Activated naive CD4-positive, alpha-beta T cell treated with anti-CD3 and anti-CD28 coated beads, Interleukin-2, amount 50 U/mL, for 16 hours (primary cell): ENCODE results near the gene GRB10.
"Not testable (repeated sequence)": the region's sequence is repeated elsewhere in the genome, so short reads cannot be mapped to it uniquely, and the experiment has no call there.

Experiments
- DNase-seq: peaks from one replicate; pipeline ENCODE4 v3.0.0-alpha.2; 2020

GRB10 gene

DNA sequence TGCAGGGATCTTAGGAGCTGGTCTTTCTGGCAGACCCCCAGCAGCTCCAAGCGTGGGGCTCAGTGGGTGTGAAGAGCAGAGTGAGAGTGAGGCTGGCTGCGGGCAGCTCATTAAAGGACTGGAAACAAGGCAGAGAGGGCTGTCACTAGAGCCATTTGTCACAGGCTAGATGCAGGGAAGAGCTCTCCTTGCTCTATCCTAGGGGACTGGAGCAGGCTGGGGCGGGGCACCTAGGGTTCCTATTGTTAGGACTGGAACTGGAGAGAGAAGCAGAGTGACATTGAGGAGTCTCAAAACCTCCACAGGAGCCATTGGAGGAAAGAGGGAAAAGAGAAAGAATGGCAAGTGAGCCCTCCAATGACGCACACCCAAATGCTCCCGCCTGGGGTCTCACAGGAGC, 216.7 kb downstream of the GRB10 start:
- DNase-seq: no peak

DNA sequence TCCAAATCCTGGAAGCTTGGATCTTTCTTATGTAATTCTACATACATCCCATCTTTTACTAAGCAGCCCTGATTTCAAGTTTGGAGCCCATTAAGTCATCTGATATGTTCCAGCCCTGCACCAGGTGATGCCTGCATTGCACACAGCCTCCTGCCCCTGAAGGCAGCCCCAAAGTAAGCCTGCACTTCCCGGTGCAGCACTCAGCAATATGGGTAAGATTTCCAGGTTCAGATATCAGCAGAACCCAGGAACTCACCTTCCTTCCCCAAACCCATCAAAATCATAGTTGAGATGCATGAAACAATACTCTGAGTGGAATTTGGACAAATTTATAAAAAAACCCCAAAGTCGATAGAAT, 217.2 kb downstream of the GRB10 start:
- DNase-seq: no peak

- DNase-seq: no peak
Measured at GRCh38 chr7:50564640-50565558, 217.8 kb downstream of the GRB10 start, which contains the start of gene DDC. Gene DDC (minus strand): TSS chr7:50565405. CDS start chr7:50544085, 21,320 bp downstream.

DNA sequence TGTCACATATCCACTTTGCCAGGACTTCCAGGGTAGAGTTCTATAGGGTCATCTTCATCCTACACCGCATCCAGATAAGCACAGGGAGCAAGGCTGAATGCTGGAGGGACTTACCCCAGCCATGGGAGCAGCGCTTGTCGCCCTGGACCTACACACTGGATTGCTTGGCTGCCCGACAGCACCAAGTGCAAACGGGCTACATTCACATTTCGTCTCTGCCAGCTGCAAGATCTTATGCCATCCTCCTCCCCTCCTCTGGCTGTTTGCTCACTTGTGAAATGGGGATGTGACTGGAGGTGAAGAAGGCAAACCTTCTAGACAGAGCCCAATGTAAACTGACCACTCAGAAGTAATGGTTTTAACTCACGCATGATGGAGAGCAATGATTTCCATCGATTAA, 218.5 kb downstream of the GRB10 start:
- DNase-seq: no peak

GRCh38 chr7:50562136-50562535, 220.6 kb downstream of the GRB10 start:
- no peak for DNase-seq

DNA sequence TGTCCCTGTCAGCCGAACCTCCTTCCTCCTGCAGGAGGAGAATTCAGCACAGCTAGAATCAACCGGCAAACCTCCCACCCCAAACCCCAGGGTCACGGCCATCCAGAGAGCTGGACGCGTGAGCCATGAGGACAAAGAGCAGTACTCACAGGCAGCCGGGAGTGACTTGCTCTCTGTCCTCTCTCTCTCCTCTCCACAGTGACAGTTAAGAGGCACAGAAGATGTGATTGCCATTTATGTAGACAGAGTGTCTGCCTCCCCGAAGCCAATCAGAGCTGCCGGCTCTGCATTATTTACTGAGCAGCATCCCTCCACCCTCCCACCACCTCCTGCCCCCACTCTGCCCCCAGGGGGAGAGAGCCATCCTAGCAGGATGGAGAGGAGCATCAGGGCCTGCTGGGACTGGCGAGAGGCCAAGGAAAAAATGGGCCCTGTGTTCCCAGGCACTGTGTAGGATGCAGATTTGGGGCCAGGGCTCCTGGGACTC, 221.8 kb downstream of the GRB10 start:
- no peak for DNase-seq

GRCh38 chr7:50559881-50560280, 222.8 kb downstream of the GRB10 start:
- no peak for DNase-seq

GRCh38 chr7:50558294-50559053, 224.2 kb downstream of the GRB10 start:
- no peak for DNase-seq

GRCh38 chr7:50557099-50557498, 225.6 kb downstream of the GRB10 start:
- DNase-seq: no peak

- DNase-seq: no peak
Measured at GRCh38 chr7:50556247-50556991, 226.3 kb downstream of the GRB10 start.

DNA sequence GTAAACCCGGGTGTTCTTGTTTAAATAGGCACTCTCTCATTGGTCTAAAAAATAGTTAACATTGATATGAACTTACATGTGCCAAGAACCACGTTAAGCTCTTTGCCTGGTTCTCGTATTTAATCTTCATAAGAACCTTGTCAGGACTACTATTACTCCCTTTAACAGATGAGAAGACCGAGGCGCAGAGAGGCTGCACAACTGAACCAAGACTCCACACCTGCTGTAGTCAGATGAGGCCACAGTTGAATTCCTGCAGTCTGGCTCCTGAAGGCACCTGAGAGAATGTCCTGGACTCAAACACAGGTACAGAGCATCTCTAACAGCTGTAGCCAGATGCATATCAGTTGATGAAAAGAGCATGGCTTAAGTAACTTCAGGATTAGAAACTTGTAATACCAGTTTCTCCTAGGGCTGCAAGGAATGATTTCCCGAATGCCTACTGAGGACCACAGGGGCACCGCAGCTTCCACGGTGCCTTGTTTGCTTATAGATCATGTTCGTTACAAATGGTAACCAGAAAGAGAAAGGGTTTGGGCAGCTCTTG, 227.0 kb downstream of the GRB10 start:
- DNase-seq: no peak

DNA sequence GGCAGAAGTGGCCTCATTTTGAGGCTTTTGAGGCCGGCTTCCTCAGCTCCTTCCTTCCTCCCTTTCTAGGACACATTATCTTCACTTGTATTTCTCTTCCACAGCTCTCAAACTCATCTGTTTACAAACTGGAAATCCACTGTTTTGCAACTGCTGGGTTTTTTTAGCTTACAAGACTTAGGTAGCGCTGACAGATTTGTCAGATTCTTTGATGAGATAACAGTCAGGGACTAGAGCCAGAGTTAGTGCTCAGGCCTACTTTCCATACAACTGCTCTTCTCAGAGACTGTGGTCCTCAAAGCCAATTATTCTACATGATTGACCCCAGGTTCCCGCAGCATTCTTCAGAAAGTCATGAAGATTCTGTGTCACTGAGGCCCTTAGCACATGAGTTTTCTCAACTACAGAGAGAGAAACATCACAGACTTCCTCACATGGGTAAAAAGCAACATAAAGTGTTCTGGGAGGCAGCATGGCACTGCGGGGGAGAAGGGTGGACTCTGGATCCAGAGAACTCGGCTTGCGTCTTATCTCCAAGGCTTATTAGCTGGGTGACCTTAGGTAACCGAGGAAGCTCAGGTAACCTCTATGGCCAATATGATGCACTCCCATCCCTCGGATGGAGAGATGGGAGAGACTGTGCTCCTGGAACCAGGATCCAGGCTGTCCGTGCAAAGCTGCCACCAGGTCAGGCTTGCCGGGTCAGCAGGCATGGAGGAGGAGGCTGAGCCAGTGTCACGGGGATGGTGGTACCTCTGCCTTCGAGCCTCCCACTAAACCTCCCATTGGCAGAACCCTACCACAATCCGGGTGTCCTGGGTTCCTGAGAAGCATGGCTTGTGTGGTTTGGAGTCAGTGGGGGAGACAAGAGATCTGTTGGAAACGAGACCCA, 228.0 kb downstream of the GRB10 start:
- no peak for DNase-seq

- no peak for DNase-seq
Measured at GRCh38 chr7:50553973-50554372, 228.7 kb downstream of the GRB10 start.

- DNase-seq: no peak
Measured at GRCh38 chr7:50552921-50553320, 229.8 kb downstream of the GRB10 start.

- DNase-seq: no peak
Measured at GRCh38 chr7:50552139-50552538, 230.6 kb downstream of the GRB10 start.

GRCh38 chr7:50545613-50546012, 237.1 kb downstream of the GRB10 start:
- not testable (repeated sequence) for DNase-seq

- DNase-seq: no peak
Measured at GRCh38 chr7:50544992-50545391, 237.7 kb downstream of the GRB10 start.

- no peak for DNase-seq
Measured at GRCh38 chr7:50543776-50544442, 238.8 kb downstream of the GRB10 start.

DNA sequence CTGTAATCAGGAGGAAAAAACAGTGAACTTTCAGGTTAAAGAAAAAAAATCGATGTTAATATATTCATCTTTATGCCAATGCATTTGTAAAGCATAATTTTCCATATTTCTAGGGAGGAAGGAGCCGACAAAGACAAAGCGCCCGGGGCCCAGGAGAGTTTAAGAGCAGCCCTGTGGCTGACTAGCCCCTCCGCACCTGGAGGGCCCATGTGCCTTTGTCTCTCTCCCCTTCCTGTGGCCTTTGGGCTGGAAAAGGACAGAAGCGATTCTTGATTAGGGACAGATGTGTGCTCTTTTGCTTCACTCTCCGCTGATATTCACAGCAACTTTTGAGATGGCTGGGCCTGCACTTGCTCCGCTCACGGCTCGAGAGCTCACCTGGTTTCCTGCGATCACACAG, 240.6 kb downstream of the GRB10 start:
- DNase-seq: no peak

DNA sequence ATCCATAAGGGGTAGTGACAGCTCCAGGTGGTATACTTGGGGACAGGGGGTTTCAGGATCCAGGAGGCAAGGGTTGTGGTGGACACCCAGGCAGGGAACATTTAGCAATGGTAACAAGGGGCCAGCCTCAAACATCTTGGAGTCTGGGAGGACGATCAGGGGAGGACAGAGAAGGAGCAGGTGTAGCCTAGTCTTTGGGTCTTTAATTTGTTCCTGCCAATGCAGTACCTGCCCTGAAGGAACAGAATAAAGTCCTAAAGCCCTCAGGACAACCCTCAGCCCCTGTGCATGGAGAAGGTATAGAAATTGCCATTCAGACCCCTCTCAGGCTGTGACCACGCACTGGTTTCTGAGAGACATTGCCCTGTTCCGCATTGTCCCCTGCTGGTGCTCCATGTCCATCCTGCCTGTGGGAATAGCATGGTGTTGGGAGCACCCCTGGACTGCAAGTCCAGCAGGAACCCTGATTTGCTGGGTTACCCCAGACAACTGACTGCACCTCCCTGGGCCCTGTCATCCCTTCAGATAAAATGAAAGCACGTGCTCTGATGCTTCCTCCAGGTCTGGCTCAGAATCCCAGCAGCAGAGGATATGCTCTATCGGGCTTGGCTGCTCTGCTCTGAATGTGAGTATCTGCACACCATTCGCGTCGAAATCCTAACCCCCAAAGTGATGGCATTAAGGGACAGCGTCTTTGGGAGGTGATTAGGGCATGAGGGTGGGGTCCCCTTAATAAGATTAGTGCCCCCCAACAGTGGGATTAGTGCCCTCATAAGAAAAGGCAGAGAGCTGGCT, 241.7 kb downstream of the GRB10 start:
- no peak for DNase-seq
